T-helper 2 cell treated with Interferon-gamma antibody and Interleukin-4, amounts not matched to agents 5 μg/mL and 100 μg/mL, for 36 hours (primary cell): Measurements from ENCODE around the gene RPRD1B.

Source experiments
- DNase-seq: peaks from one replicate; pipeline ENCODE4 v3.0.0; 2021; ENCODE audit warnings: low spot score
- H3K27ac Mint-ChIP-seq: one replicate; pipeline ENCODE4 v1.8.0; 2021; ENCODE audit warnings: mild to moderate bottlenecking, mixed read lengths
- H3K27me3 Mint-ChIP-seq: one replicate; pipeline ENCODE4 v1.8.0; 2021; ENCODE audit warnings: low read depth, mixed read lengths
- H3K36me3 Mint-ChIP-seq: one replicate; pipeline ENCODE4 v1.8.0; 2021; ENCODE audit warnings: low read depth, mixed read lengths
- H3K4me1 Mint-ChIP-seq: one replicate; pipeline ENCODE4 v1.8.0; 2021; ENCODE audit warnings: low read depth, mixed read lengths
- H3K4me3 Mint-ChIP-seq: one replicate; pipeline ENCODE4 v1.8.0; 2022; ENCODE audit warnings: mild to moderate bottlenecking, moderate library complexity, mixed read lengths
- H3K9me3 Mint-ChIP-seq: one replicate; pipeline ENCODE4 v1.8.0; 2021; ENCODE audit warnings: mixed read lengths

Gene RPRD1B

GRCh38 chr20:38060536-38060935, 27.0 kb downstream of the RPRD1B start:
- no peak overlapping the region for H3K27ac Mint-ChIP-seq
- H3K4me1 Mint-ChIP-seq: peaks cover 10% of the 10 kb centered on the region
- no peak overlapping the region for H3K4me3 Mint-ChIP-seq
- H3K36me3 Mint-ChIP-seq: peaks cover 31% of the 10 kb centered on the region
- no peak for DNase-seq
- no peaks in the 10 kb centered on the region for H3K27me3 Mint-ChIP-seq
- H3K9me3 Mint-ChIP-seq: no peaks in the 10 kb centered on the region

GRCh38 chr20:38061109-38061508, 27.6 kb downstream of the RPRD1B start:
- Mint-ChIP-seq H3K36me3 (peaks cover 34% of the 10 kb centered on the region), H3K9me3 (no peaks in the 10 kb centered on the region), H3K27me3 (no peaks in the 10 kb centered on the region), H3K4me1 (peaks cover 10% of the 10 kb centered on the region), H3K27ac (no peak overlapping the region), H3K4me3 (no peak overlapping the region)
- no peak for DNase-seq

- Mint-ChIP-seq H3K27ac (no peak overlapping the region), H3K4me3 (no peak overlapping the region), H3K36me3 (peaks cover 40% of the 10 kb centered on the region), H3K27me3 (no peaks in the 10 kb centered on the region), H3K4me1 (peaks cover 2% of the 10 kb centered on the region), H3K9me3 (no peaks in the 10 kb centered on the region)
- no peak for DNase-seq
Measured at GRCh38 chr20:38062890-38063289, 29.3 kb downstream of the RPRD1B start.

DNA sequence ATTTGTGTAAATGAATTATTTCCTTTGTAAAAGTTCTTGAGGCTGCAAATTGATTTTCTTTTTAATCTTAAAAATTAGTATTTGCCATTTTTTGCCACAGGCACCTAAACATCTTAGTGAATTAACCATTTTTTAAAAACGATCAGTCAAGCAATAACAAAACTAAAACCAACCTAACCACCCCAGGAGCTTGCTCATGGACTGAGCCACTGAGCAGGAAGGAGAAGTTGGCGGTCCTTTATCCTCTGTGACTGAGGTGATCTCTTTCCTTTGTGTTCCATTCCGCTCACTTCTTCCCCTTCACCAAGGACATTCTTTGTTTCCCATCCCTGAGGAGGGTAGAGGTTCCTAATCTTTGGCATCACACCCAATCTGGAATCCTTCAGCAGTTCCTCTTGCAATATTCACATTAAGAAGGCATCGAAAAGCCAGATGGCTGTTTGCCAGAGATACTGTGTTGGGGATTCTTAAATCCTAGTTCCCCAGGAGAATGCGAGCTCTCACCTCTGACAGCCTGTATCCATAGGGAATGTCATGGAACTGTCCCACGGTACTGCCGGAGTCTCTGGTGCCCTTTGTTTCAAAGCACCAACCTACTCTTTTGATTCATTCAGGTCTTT, 30.5 kb downstream of the RPRD1B start:
- H3K4me3 Mint-ChIP-seq: no peak overlapping the region
- peaks cover 2% of the 10 kb centered on the region for H3K4me1 Mint-ChIP-seq
- H3K9me3 Mint-ChIP-seq: no peaks in the 10 kb centered on the region
- DNase-seq: no peak
- peaks cover 45% of the 10 kb centered on the region for H3K36me3 Mint-ChIP-seq
- no peak overlapping the region for H3K27ac Mint-ChIP-seq
- no peaks in the 10 kb centered on the region for H3K27me3 Mint-ChIP-seq

- Mint-ChIP-seq H3K36me3 (peaks cover 39% of the 10 kb centered on the region), H3K27ac (no peak overlapping the region), H3K9me3 (no peaks in the 10 kb centered on the region), H3K4me1 (no peaks in the 10 kb centered on the region), H3K4me3 (no peak overlapping the region), H3K27me3 (no peaks in the 10 kb centered on the region)
- no peak for DNase-seq
Measured at GRCh38 chr20:38065764-38066375, 32.3 kb downstream of the RPRD1B start.

- no peak overlapping the region for H3K27ac Mint-ChIP-seq
- peaks cover 49% of the 10 kb centered on the region for H3K36me3 Mint-ChIP-seq
- H3K4me1 Mint-ChIP-seq: no peaks in the 10 kb centered on the region
- H3K4me3 Mint-ChIP-seq: no peak overlapping the region
- no peaks in the 10 kb centered on the region for H3K9me3 Mint-ChIP-seq
- no peaks in the 10 kb centered on the region for H3K27me3 Mint-ChIP-seq
- no peak for DNase-seq
Measured at GRCh38 chr20:38066969-38067716, 33.6 kb downstream of the RPRD1B start.

DNA sequence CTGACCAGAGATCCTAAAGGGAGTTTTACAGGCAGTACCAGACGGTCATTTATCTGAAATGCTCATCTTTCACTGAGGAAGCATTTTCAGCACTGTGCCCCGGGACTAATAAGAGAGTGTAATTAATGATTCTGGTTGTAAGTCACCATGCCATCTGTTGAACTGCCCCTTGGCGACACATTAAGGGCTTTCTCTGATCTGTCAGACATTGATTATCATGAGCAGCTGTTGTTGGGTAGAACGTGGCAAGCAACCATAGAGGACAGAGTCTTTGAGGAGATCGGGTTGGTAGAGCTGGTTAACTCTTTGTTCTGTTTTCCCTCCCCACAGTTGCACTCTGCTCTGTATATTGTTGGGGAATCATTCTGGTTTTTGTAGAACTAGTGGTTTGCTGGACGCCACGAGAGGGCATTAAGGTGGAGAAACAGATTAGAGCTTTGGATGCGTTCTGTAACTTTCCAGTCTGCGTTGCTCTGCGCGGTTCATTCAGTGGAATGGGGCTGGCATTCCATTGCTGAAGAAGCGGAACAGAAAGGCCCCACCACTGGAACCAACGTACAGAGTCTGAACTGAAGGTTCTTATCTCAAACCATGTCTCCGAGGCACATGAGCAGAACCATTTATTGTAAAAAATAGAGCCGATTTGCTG, 34.3 kb downstream of the RPRD1B start:
- no peaks in the 10 kb centered on the region for H3K27me3 Mint-ChIP-seq
- no peak overlapping the region for H3K27ac Mint-ChIP-seq
- no peak overlapping the region for H3K4me3 Mint-ChIP-seq
- H3K9me3 Mint-ChIP-seq: no peaks in the 10 kb centered on the region
- H3K4me1 Mint-ChIP-seq: no peaks in the 10 kb centered on the region
- DNase-seq: no peak
- H3K36me3 Mint-ChIP-seq: peaks cover 55% of the 10 kb centered on the region

GRCh38 chr20:38072898-38073297, 39.4 kb downstream of the RPRD1B start:
- no peaks in the 10 kb centered on the region for H3K9me3 Mint-ChIP-seq
- no peak for DNase-seq
- peaks cover 56% of the 10 kb centered on the region for H3K36me3 Mint-ChIP-seq
- no peak overlapping the region for H3K4me3 Mint-ChIP-seq
- H3K27ac Mint-ChIP-seq: no peak overlapping the region
- H3K4me1 Mint-ChIP-seq: peaks cover 3% of the 10 kb centered on the region
- H3K27me3 Mint-ChIP-seq: no peaks in the 10 kb centered on the region

DNA sequence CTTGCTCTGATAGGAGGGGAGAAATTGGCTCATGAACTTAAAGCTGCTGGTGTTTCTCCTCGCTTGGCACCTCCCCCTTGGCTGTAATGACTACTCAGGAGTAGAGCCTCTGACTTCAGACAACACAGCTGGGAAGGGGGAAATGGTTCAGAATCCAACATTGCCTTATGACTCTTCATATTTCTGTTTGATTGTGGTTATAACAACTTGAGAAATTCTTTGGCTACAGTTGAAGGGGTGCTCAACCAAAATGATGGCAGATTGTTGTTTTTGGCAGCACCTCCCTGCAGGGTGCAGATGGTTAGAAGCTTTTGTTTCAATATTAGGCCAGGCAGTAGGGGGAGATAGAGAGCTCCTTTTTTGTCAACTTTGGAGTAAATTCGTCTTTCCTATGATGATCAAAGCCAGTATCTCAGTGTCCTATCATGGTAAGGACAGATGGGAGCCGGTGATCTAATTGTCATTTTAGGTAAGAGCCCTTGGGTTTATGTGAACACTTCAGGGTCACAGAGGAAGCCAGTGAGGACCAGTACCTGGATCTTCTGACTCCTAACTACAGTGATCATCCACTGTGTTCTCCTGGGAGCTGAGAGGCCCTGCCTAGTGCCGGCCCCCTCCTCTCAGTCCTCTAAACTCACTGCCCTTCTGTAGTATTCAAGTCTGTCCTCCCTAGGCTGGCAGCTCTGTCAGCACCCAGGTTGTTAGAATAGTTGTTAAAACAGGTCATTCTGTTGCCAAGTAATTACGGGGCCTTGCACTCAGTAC, 39.9 kb downstream of the RPRD1B start:
- peaks cover 60% of the 10 kb centered on the region for H3K36me3 Mint-ChIP-seq
- peaks cover 3% of the 10 kb centered on the region for H3K4me1 Mint-ChIP-seq

DNA sequence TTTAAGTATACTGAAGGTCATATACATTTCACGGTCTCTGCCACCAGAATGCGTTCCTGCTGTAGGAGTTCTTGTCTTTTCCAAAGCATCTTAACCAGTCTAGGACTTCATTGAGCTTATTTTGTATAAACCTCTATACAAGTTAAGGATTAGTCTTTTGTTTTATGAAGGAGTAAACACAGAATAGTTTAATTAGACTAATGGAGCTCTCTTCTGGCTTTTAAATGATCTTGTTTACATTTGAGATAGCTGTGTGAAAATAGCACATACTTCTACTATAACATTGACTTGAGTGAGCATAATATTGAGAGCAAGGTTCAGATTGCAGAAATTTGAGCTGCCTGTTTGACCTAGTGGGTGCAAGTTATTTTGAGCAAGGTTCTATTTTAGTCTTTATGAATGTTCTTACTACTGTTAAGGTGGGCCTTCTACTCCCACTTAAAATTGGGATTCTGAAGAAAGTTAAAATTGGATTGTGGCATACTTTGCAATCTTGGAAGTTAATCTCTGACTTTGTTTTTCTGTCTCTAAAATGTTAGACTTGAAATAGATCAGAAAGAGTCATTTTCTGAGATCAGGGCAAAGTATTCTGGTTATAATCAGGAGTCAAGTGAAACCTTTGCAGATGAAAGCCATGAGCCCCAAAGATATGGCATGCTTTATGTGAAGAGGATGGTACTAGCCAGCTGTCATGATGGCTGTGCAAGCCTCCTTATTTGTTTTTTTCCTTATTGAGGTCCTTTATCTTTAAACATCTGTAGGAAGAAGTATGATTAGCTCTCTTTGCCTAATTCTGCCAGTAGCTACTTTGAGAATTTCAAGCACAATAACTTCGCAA, 41.8 kb downstream of the RPRD1B start:
- H3K9me3 Mint-ChIP-seq: no peaks in the 10 kb centered on the region
- H3K36me3 Mint-ChIP-seq: peaks cover 65% of the 10 kb centered on the region
- H3K27me3 Mint-ChIP-seq: no peaks in the 10 kb centered on the region
- no peak for DNase-seq
- H3K27ac Mint-ChIP-seq: no peak overlapping the region
- H3K4me3 Mint-ChIP-seq: no peak overlapping the region
- H3K4me1 Mint-ChIP-seq: peaks cover 3% of the 10 kb centered on the region

More for the DNA sequence above, 39.9 kb downstream of the RPRD1B start:
- Mint-ChIP-seq H3K27me3 (no peaks in the 10 kb centered on the region), H3K4me3 (no peak overlapping the region), H3K27ac (no peak overlapping the region), H3K9me3 (no peaks in the 10 kb centered on the region)
- no peak for DNase-seq

DNA sequence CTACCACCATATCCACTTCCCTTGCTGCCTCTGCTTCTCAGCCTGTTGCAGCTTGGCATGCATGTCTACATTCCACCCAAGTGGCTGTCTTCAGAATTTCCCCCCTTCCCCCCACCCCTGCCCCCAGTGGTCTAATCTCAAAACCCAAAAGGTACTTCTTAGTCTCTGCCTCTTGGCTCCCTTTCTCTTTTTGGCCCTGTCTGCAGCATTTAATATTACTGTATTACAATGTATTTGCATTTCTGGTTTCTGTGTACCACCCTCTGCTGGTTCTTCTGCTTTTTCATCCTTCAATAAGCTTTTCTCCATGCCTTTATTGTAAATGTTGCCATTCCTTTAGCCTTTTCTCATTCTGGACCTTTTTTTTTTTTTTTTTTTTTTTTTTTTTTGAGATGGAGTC, 43.0 kb downstream of the RPRD1B start:
- H3K9me3 Mint-ChIP-seq: no peaks in the 10 kb centered on the region
- H3K36me3 Mint-ChIP-seq: peaks cover 62% of the 10 kb centered on the region
- no peaks in the 10 kb centered on the region for H3K27me3 Mint-ChIP-seq
- H3K4me3 Mint-ChIP-seq: no peak overlapping the region
- peaks cover 3% of the 10 kb centered on the region for H3K4me1 Mint-ChIP-seq
- no peak for DNase-seq
- no peak overlapping the region for H3K27ac Mint-ChIP-seq

- no peaks in the 10 kb centered on the region for H3K27me3 Mint-ChIP-seq
- no peak for DNase-seq
- peaks cover 55% of the 10 kb centered on the region for H3K36me3 Mint-ChIP-seq
- H3K9me3 Mint-ChIP-seq: no peaks in the 10 kb centered on the region
- no peak overlapping the region for H3K27ac Mint-ChIP-seq
- H3K4me3 Mint-ChIP-seq: no peak overlapping the region
- H3K4me1 Mint-ChIP-seq: peaks cover 3% of the 10 kb centered on the region
Measured at GRCh38 chr20:38078084-38078483, 44.5 kb downstream of the RPRD1B start.

DNA sequence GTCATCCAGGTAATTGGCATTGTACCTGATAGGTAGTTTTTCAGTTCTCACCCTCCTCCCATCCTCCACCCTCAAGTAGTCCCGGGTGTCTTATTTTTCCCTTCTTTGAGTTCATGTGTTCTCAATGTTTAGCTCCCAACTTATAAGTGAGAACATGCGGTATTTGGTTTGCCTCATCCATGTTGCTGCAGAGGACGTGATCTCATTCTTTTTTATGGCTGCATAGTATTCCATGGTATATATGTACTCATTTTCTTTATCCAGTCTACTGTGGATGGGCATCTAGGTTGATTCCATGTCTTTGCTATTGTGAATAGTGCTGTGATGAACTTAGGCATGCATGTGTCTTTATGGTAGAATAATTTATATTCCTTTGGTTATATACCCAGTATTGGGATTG, 45.8 kb downstream of the RPRD1B start:
- Mint-ChIP-seq H3K27ac (no peak overlapping the region), H3K4me3 (no peak overlapping the region), H3K4me1 (no peaks in the 10 kb centered on the region), H3K27me3 (no peaks in the 10 kb centered on the region), H3K36me3 (peaks cover 50% of the 10 kb centered on the region), H3K9me3 (no peaks in the 10 kb centered on the region)
- DNase-seq: no peak
